Measurements from ENCODE around the gene TINAGL1.

TINAGL1 gene

DNA sequence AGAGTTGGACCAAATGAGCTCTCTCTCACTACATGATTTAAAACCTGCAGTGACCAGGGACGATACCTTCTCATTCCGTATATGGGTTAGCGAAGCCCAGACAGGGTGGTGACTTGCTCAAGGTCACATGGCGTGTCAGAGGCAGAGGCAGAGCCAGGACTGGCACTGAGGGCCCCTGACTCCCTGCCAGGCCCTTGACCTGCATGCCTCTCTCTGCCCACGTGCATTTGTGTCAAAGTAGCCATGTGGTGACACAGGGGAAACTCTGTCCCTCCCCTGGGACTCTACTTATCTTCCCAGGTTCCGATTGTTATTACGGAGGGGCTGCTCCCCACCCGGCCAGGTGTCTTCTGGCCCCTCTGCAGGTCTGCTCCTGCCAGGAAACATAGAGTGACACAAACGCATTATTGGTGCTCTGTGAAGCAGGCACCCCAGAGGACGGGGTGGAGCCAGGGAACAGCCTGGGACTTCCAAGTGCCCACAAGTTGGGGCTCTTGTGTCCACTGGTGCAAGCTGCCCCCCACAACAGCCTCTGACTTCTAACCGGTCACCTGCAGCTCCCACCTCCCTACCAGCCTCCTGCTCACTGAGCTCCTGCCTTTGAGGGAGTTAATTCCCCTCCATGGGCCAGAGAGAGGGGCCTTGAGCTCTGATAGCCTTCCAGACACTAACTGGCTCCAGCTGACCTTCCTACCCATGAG lies 7.3 kb upstream of the TINAGL1 start:
- no peak for DNase-seq (ENCODE audit: low read depth)

DNA sequence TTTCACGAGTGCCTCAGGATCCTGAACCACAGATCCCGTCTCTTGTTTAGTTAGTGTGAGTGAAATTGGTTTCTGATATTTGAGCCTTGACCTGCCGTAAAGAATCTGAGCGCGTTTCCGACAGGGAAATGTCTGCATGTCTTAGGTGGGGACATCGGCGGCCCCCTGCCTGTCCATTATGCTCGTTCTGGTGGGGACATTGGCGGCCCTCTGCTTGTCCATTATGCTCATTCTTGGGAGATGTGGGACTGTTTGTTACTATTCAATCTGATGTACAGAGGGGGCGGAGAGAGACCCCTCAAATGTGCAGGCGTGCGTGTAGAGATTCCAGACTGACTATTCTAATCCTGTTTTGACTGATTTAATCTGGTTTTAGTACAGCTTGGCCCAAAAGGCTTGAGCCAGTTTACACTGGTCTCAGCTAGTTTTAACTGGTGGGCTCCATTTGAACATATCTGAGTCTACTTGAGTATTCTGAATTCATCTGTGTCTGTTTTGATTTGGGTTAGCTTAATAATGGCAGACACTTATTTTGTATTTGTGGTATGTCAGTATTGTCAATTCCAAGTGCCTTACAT lies 6.6 kb upstream of the TINAGL1 start:
- DNase-seq (ENCODE audit: low read depth), result no peak

DNA sequence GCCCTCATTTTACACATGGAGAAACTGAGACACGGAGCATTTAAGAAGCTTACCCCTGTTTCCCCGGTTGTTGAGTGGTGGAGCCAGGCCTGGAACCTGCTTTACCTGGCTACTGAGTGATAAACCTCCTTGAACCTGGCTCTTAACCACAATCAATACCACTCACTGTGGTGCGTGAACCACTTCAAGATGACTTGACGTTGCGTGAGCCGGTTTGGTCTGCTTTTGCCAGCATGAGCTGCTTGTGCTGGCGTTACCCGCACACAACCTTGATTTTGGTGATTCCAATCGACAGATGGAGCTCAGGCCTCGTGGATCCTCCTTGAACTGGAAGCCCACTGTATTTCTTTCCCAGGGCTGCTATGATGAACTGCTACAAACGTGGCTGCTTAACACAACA lies 6.1 kb upstream of the TINAGL1 start:
- DNase-seq (ENCODE audit: low read depth), result no peak

- DNase-seq (ENCODE audit: low read depth), result no peak
Measured at GRCh38 chr1:31570906-31571305, 5.4 kb upstream of the TINAGL1 start.

DNA sequence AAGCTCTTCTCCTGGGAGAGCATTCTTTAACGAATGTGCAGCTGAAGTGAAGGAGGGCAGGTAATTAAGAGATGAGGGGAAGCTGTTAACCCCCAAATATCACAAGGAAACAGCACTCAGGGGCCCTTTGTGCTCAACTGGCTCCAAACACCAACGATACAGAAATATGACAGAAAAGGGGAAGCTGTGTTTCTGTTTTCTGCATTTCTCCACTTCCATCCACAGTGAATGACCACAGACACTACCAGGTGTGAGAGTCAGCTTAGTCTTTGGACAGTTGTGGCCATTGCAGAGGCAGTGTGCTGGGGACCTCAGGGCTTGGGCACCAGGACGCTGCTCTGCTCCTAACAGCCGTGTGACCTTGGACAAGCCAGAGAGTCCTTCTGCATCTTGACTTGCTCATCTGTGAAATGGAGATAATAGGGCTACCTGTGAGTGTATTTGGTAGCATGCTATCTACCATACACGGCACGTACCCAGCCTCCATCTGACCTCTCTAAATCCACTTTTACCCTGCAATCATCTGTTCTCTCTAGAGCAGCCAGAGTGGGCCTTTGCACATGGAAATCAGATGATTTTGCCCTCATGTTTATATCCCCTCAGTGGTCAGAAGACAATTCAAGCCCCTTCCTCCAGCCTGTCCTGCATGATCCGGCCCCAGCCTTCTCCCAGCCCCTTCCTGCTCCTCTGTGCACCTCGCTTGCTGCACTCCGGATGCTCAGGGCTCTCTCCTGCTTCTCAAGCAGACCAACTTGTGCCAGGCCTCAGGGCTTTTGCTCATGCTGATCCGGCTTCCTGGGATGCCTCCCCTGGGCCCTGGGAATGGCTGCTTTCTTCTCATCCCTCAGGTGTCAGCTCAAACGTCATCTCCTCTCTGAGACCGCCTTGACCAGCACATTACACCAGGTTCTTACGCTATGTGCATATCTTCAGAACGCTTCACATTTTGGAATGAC lies 4.7 kb upstream of the TINAGL1 start:
- DNase-seq (ENCODE audit: low read depth), result no peak

DNA sequence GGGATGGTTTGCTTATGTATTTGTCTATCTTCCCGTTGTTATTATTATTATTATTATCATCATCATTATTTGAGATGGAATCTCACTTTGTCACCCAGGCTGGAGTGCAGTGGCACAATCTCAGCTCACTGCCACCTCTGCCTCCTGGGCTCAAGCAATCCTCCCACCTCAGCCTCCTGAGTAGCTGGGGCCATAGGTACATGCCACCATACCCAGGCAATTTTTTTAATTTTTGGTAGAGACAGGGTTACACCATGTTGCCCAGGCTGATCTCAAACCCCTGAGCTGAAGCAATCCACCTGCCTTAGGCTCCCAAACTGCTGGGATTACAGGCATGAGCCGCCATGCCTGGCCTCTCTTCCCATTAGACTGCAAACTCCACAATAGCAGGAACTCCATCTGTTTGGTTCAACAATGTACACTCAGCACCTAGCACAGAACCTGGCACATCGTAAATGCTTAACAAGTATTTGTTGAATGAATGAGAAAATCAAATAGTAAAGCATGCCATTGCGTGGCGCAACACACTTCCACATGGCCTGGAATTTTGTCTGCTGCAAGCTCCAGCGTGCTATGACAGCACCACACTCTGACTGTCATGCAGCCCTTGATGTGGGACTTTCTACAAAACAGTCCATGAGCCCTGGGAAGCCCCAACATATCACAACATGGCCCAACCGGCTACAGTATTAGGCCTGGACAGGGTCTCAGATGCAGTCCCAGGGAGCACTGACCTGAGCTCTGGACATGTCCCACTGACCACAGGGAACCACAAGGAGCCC lies 3.8 kb upstream of the TINAGL1 start:
- no peak for DNase-seq (ENCODE audit: low read depth)

DNA sequence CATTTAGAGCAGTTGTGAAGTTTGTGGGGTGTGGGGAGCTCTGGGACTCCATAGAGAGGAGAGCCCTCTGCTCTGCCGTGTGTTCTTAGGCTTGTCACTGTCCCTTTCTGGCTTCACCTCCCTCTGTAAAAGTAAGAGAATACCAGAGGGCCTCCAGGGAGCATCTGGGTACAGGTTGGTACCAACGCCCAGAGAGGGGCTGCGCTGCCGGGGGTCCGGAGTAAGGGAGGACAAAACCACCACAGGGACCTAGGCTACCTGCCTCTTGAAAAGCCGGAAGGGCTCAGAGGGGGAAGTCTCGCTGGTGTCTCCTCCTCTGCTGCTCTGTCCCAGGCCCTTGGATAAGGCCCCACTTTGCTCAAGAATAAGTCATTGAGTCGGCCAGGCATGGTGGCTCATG lies 3.1 kb upstream of the TINAGL1 start:
- no peak for DNase-seq (ENCODE audit: low read depth)

DNA sequence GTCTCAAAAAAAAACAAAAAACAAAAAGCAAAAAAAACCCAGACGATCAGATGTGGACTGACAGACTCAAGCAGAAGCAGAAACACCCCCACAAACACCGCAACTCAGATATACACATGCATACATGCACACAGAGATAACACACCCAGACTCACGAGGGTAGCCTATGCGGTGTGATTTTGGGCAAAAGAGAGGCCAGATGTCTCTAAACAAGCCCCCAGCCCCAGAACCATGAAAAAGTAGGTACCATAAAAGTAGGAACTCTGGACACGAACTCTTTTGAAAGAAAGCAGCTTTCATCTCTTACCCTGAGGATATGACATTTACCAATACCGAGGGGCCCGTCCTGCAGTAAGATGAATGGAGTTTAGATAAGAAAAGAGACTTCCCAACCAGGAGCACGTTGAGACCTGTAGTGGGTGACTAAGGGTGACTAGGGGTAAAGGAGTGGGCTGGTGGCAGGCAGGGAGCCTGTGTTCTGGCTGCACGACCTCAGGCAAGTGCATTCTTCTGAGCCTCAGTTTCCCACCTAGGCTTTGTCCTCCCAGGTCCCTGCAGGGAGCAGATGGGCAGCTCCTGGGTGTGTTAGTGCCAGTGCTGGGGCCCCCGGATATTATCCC lies 1.5 kb upstream of the TINAGL1 start:
- no peak for DNase-seq (ENCODE audit: low read depth)

- DNase-seq (ENCODE audit: low read depth), result no peak
Measured at GRCh38 chr1:31575369-31576140, 760 bp upstream of the TINAGL1 start.

- no peak for DNase-seq (ENCODE audit: low read depth)
Measured at GRCh38 chr1:31576743-31577455, 584 bp downstream of the TINAGL1 start.

- DNase-seq (ENCODE audit: low read depth), result no peak
Measured at GRCh38 chr1:31577515-31578192, 1.3 kb downstream of the TINAGL1 start.

GRCh38 chr1:31579374-31579773 lies 3.1 kb downstream of the TINAGL1 start:
- no peak for DNase-seq (ENCODE audit: low read depth)

GRCh38 chr1:31580513-31580870 lies 4.2 kb downstream of the TINAGL1 start:
- no peak for DNase-seq (ENCODE audit: low read depth)

GRCh38 chr1:31580891-31581603 lies 4.7 kb downstream of the TINAGL1 start:
- no peak for DNase-seq (ENCODE audit: low read depth)

GRCh38 chr1:31581821-31582810 lies 5.8 kb downstream of the TINAGL1 start:
- DNase-seq (ENCODE audit: low read depth), result no peak

DNA sequence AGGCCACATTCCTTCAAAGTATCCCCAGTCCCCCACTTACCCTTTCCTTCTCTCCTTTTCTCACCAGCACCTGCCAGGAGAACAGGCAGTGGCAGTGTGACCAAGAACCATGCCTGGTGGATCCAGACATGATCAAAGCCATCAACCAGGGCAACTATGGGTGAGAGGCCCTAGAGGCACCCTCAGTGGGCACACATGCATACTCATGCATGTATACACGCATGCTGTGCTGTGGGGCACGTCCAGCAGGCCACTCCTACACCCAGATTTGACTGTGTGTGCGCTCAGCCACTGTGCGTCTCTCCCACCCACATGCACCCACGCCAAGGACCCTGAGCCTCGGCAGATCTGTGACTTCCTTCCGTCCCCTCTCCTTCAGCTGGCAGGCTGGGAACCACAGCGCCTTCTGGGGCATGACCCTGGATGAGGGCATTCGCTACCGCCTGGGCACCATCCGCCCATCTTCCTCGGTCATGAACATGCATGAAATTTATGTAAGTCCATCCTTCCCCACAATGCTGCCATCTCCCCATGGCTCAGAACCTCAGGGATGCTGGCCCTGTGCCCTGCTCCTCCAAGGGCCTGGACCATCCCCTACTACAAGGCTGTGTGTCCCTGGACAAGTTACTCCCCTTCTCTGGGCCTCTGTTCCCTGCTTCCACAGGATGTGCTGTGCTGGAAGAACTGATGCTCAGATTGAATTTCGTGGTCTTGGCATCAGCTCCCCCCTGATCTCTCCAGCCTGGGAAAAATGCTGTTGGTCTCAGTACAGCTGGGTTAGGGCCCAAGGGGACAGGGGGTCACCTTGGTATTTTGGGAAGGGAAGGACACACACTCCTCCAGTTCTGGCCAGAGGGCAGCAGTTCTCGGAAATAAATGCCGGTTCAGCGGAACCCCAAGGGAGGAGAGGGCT lies 7.0 kb downstream of the TINAGL1 start:
- no peak for DNase-seq (ENCODE audit: low read depth)
